Epithelial cell of umbilical artery (primary cell): ENCODE results near the gene ARID5B. TPM values are rescaled to one million over a fixed set of nuclear protein-coding genes. Genes with fewer than 3 reads are reported as not detected.

ENCODE experiments used
- total RNA-seq: library from RNA; depleted of rRNA; stranded (reverse); fragments of >200 nt; gene quantifications from 2 replicates; pipeline ENCODE4 v1.2.3, GENCODE V29; 2014

ARID5B gene, protein sequence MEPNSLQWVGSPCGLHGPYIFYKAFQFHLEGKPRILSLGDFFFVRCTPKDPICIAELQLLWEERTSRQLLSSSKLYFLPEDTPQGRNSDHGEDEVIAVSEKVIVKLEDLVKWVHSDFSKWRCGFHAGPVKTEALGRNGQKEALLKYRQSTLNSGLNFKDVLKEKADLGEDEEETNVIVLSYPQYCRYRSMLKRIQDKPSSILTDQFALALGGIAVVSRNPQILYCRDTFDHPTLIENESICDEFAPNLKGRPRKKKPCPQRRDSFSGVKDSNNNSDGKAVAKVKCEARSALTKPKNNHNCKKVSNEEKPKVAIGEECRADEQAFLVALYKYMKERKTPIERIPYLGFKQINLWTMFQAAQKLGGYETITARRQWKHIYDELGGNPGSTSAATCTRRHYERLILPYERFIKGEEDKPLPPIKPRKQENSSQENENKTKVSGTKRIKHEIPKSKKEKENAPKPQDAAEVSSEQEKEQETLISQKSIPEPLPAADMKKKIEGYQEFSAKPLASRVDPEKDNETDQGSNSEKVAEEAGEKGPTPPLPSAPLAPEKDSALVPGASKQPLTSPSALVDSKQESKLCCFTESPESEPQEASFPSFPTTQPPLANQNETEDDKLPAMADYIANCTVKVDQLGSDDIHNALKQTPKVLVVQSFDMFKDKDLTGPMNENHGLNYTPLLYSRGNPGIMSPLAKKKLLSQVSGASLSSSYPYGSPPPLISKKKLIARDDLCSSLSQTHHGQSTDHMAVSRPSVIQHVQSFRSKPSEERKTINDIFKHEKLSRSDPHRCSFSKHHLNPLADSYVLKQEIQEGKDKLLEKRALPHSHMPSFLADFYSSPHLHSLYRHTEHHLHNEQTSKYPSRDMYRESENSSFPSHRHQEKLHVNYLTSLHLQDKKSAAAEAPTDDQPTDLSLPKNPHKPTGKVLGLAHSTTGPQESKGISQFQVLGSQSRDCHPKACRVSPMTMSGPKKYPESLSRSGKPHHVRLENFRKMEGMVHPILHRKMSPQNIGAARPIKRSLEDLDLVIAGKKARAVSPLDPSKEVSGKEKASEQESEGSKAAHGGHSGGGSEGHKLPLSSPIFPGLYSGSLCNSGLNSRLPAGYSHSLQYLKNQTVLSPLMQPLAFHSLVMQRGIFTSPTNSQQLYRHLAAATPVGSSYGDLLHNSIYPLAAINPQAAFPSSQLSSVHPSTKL
- 1.3 and 8.1 TPM in 2 replicates for total RNA-seq

DNA sequence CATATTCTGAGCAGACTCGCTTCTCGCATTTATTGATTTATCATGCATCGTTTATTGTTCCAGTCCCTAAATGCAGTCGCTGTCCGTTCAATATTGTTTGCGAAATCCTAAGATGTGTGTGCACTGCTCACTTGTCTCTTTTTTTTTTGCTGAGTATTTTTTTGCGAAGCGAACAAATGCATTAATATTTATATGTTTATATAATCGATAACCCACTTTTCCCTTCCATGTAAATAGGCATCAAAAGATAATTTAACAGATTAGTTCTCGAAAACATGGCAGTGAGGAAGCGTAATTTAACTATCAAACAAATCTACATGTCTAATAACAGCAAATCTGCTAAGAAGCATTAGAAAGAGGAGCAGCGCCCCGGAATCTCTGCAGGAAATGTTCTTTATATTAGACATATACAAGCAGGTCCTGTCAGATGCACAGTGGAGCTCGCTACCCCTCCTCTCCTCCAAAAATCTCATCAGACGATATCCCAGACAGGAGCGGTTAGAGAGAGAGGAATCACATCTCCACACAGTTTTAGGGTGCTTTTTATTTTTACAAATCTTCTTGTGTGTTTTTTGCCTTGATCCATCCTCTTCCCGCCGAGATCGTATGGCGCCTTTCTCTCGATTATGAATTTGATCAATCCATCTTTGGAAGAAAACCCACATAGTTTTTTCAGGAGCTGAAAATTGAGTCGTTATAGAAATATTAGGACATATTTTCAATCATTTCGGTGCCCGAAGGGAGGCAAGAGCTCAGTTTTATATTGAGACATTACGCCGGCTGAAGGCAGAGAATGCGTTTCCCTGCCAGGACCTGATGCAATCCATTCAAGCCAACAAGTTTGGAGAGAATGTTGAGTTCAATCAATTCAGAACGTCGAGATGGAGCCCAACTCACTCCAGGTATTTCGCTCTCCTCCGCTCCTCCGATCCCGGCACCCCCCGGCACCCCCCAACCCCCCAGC is at the start of gene ARID5B:
Gene ARID5B (plus strand): TSS at position 871 of the 964 bp plus-strand sequence. CDS start 11 bp downstream, at position 882.

Other genes with a start within 250 kb of the ARID5B start
- 0.97 TPM in 1 of 2 replicates, not detected in the other for gene CABCOCO1, start 238.8 kb upstream of the ARID5B start, total RNA-seq